Common myeloid progenitor, CD34-positive (primary cell): ENCODE data around the gene BCOR.

ENCODE experiments used
- CTCF ChIA-PET: fragments of 350-600 bp; sonication (Branson Sonifier 250); formaldehyde crosslinking; loops from one replicate; lab custom pipeline; 2021; ENCODE audit warnings: antibody characterized with exemption; lab: Charles Lee
- POLR2A ChIA-PET: fragments of 350-600 bp; sonication (Branson Sonifier 250); formaldehyde crosslinking; loops from one replicate; lab custom pipeline; 2021; ENCODE audit warnings: antibody characterized with exemption; lab: Charles Lee
- DNase-seq, 3 donors: peaks; one replicate each; pipeline versions ENCODE4 v3.0.0 to v3.0.0-alpha.2; 2013
- H3K27ac ChIP-seq, 2 experiments: 1 replicate in 1 of 2; 2 replicates in 1 of 2; pipeline ENCODE4 v1.7.0; 2013; ENCODE audit warnings: inconsistent platforms in 2 of 2, low read length in 2 of 2, mild to moderate bottlenecking in 2 of 2, low read depth in 1 of 2, moderate library complexity in 1 of 2; ENCODE audit not compliant: severe bottlenecking in 2 of 2, insufficient read depth in 1 of 2, poor library complexity in 1 of 2
- H3K27me3 ChIP-seq, 5 experiments: replicated peaks in 2 of 5; 1 replicate in 3 of 5; 2 replicates in 2 of 5; pipeline versions ENCODE4 v1.6.1 to v1.7.0; 2013; ENCODE audit warnings: low read length in 4 of 5, mild to moderate bottlenecking in 2 of 5, moderate library complexity in 2 of 5, inconsistent platforms in 1 of 5; ENCODE audit not compliant: insufficient read depth in 5 of 5, control insufficient read depth in 4 of 5
- H3K36me3 ChIP-seq, 4 experiments: 1 replicate in 2 of 4; 2 replicates in 2 of 4; pipeline versions ENCODE4 v1.6.1 to v1.7.0; 2013; ENCODE audit warnings: low read length in 3 of 4, control low read depth in 1 of 4, mild to moderate bottlenecking in 1 of 4; ENCODE audit not compliant: control insufficient read depth in 4 of 4, insufficient read depth in 4 of 4
- H3K4me1 ChIP-seq, 4 experiments: 1 replicate in 3 of 4; 2 replicates in 1 of 4; pipeline versions ENCODE4 v1.6.1 to v1.7.1; 2013; ENCODE audit warnings: low read length in 3 of 4, mild to moderate bottlenecking in 3 of 4, control low read depth in 1 of 4, inconsistent platforms in 1 of 4, moderate library complexity in 1 of 4; ENCODE audit not compliant: control insufficient read depth in 4 of 4, insufficient read depth in 4 of 4; ENCODE audit errors: control extremely low read depth in 1 of 4
- H3K4me3 ChIP-seq, 7 experiments: 1 replicate in 4 of 7; 2 replicates in 3 of 7; pipeline versions ENCODE4 v1.5.1 to v1.7.0; 2013; ENCODE audit warnings: mild to moderate bottlenecking in 7 of 7, low read length in 6 of 7, moderate library complexity in 6 of 7, inconsistent platforms in 2 of 7, low read depth in 2 of 7, control low read depth in 1 of 7; ENCODE audit not compliant: insufficient read depth in 4 of 7, control insufficient read depth in 1 of 7; ENCODE audit errors: extremely low read depth in 1 of 7
- H3K9me3 ChIP-seq, 5 experiments: 1 replicate in 4 of 5; 2 replicates in 1 of 5; pipeline versions ENCODE4 v1.6.1 to v1.7.1; 2013; ENCODE audit warnings: low read length in 4 of 5, mild to moderate bottlenecking in 2 of 5, inconsistent platforms in 1 of 5, low read depth in 1 of 5, moderate library complexity in 1 of 5; ENCODE audit not compliant: control insufficient read depth in 4 of 5, insufficient read depth in 2 of 5; ENCODE audit errors: control extremely low read depth in 1 of 5
- WGBS: methylation state at CpG from one replicate; pipeline ENCODE4 v1.1.5; 2013; ENCODE audit not compliant: insufficient coverage; 5-methylcytosine and 5-hydroxymethylcytosine counted together

BCOR gene

DNA sequence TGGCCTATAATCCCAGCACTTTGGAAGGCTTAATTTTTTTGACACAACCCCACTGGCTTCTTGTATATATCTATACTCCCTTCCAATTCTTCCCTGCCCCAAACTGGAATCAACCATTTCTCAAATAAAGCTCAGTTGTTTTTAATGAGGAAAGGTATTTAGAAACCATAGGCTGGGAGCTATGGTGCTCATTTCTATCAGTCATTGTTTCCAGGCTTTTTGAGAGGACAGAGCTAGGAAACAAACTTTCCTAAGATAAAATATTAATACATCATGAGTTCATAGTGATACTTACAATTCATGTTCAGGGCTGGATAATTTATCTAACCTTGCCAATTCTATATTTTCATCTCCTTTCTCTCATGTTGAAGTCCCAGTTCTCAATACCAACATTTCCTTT lies 50.3 kb downstream of the BCOR start:
- DNase-seq: peak in 2 of 3 donors; percentile 31 to 34
- Histone ChIP-seq H3K4me3 (no peak overlapping the region), H3K27me3 (no peaks in the 10 kb centered on the region), H3K4me1 (no peaks in the 10 kb centered on the region), H3K27ac (no peak overlapping the region), H3K36me3 (peaks cover 18 to 44% (median 28%) of the 10 kb centered on the region in 4 experiments), H3K9me3 (peaks cover 3 to 43% (median 28%) of the 10 kb centered on the region in 5 experiments)
- POLR2A ChIA-PET: no interaction called here
- CTCF ChIA-PET: no interaction called here

DNA sequence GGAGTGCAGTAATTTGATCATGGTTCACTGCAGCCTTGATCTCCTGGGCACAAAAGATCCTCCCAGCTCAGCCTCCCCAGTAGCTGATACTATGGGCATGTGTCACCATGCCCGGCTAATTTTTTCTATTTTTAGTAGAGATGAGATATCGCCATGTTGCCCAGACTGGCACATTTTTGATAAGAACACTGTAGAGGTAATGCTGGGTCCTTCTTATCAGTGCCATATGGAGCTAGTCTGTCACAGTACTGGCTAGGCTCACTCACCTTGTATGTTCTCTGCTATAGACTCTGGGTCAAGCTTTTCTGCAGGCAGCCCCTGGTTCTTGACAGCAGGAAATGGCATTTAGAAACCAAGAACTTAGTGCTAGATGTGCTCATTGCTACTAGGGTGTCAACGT lies 53.9 kb downstream of the BCOR start:
- ChIA-PET CTCF (no interaction called here), POLR2A (no interaction called here)
- Histone ChIP-seq H3K27ac (no peak overlapping the region), H3K4me3 (no peak overlapping the region), H3K9me3 (peaks cover 0 to 11% (median 6%) of the 10 kb centered on the region in 5 experiments), H3K27me3 (no peaks in the 10 kb centered on the region), H3K36me3 (peaks cover 4 to 10% (median 4%) of the 10 kb centered on the region in 4 experiments), H3K4me1 (peaks cover 0 to 18% (median 10%) of the 10 kb centered on the region in 4 experiments)
- peak in 2 of 3 donors; percentile 22 to 45 for DNase-seq
- 80% methylated on average over 2 of the region's 3 CpGs for WGBS

DNA sequence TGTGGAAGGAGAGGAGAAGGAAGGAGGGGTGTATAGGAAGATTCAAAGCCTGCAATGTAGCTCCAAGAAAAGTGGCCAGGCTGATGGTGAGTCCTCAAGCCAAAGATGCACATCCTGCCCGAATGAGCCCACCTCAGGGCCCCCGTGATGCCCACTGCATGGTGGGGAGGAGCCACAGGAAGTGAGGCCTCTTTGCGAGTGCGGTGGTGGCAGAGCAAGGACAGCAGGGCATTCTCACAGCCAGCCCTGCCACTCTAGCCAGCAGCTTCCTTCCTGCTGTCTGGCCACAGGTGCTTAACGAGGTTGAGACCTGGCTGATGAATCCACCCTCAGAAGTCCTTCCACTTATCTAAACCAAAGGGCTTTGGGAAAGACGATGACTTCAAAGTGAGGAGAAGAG lies 55.8 kb downstream of the BCOR start:
- ChIA-PET POLR2A (no interaction called here), CTCF (no interaction called here)
- no peak for DNase-seq
- Histone ChIP-seq H3K4me3 (no peak overlapping the region), H3K36me3 (no peaks in the 10 kb centered on the region), H3K4me1 (peaks cover 0 to 18% (median 10%) of the 10 kb centered on the region in 4 experiments), H3K27me3 (no peaks in the 10 kb centered on the region), H3K27ac (no peak overlapping the region), H3K9me3 (peaks cover 0 to 9% (median 4%) of the 10 kb centered on the region in 5 experiments)
- 36% methylated on average over 4 of the region's 6 CpGs for WGBS

DNA sequence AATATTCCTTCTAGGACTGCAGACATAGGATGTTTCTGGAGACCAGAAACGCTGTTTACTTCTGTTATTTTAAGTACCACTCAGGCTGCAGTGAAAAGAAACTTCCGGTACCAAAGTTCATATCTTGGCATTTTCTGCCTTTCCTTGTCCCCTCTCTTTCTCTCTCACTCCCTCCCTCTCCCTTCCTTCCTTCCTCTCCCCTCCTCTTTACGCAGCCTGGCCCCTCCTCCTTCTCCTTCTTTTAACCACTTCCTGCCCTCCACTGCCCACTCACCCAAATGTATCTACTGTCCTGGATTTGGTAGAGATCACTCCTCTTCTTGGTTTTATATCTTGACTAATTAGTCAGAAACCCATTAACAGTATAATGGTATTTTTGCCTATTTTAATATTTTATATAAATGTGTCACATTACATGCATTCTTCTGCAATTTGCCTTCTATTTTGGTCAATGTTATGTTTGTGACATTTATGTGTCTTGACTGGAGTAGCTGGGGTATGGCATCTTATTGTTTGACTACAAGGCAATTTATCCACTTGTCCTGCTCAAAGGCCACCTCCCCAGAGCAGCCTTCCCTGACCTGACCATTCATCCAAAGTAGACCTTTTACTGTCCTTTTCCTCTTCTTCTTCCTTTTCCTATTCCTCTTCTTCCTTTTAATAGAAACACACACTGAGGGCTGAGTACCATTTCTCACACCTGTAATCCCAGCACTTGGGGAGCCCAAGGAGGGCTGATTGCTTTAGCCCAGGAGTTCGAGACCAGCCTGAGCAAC lies 56.9 kb downstream of the BCOR start:
- Histone ChIP-seq H3K27ac (no peak overlapping the region), H3K9me3 (peaks cover 0 to 9% (median 4%) of the 10 kb centered on the region in 5 experiments), H3K36me3 (no peaks in the 10 kb centered on the region), H3K4me3 (no peak overlapping the region), H3K4me1 (peaks cover 0 to 18% (median 10%) of the 10 kb centered on the region in 4 experiments), H3K27me3 (no peaks in the 10 kb centered on the region)
- POLR2A ChIA-PET: no interaction called here
- peak in 1 of 3 donors; percentile 26 for DNase-seq
- CTCF ChIA-PET: no interaction called here
- WGBS: 46% methylated on average over 4 of the region's 4 CpGs

DNA sequence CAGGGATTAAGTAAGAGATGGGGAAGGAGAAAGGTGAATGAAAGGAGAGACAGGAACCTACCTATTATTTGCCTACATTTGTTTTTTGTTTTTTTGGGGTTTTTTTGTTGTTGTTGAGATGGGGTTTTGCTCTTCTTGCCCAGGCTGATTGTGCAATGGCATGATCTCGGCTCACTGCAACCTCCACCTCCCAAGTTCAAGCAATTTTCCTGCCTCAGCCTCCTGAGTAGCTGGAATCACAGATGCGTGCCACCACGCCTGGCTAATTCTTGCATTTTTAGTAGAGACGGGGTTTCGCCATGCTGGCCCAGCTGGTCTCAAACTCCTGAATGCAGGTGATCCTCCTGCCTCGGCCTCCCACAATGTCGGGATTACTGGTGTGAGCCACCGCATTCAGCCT lies 57.9 kb downstream of the BCOR start:
- no peaks in the 10 kb centered on the region for H3K36me3 ChIP-seq
- ChIA-PET POLR2A (no interaction called here), CTCF (no interaction called here)
- H3K9me3 ChIP-seq: peaks cover 0 to 9% (median 4%) of the 10 kb centered on the region in 5 experiments
- H3K4me3 ChIP-seq: no peak overlapping the region
- no peak for DNase-seq
- 94% methylated on average over 7 of the region's 8 CpGs for whole genome bisulfite sequencing
- H3K4me1 ChIP-seq: peaks cover 0 to 18% (median 10%) of the 10 kb centered on the region in 4 experiments
- H3K27ac ChIP-seq: no peak overlapping the region
- H3K27me3 ChIP-seq: no peaks in the 10 kb centered on the region

DNA sequence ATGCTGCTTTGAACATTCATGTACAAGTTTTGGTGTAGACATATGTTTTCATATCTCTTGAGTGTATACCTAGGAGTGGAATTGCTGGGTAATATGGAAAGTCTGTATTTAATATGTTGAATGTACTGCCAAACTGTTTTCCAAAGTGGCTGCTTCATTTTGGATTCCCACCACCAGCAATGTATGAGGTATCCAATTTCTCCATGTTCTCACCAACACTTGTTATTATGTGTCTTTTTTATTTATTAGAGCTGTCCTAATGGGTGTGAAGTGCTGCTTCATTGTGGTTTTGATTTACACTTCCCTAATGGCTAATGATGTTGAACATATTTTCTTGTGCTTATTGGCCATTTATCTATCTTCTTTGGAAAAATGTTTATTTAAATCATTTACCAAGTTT lies 60.4 kb downstream of the BCOR start:
- ChIA-PET POLR2A (no interaction called here), CTCF (no interaction called here)
- H3K36me3 ChIP-seq: no peaks in the 10 kb centered on the region

DNA sequence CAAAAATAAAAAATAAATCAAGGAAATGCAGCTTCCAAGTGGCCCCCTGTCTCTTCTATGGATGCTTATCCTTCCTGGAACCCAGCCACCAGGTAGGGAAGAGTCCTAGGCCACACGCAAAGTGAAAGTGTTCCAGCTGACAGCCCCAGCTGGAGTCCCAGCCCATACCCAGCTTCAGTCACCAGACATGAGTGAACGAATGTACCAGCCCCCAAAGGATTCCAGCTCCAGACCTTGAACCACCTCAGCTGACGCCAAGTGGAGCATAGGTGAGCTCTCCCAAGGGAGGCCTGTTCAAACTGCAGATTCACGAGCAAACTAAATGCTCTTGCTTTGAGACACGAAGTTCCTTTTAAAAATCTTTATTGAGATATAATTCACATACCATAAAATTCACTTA lies 62.0 kb downstream of the BCOR start:
- Histone ChIP-seq H3K4me1 (peaks cover 0 to 8% (median 5%) of the 10 kb centered on the region in 4 experiments), H3K27me3 (no peaks in the 10 kb centered on the region), H3K9me3 (peaks cover 0 to 4% (median 2%) of the 10 kb centered on the region in 5 experiments), H3K36me3 (no peaks in the 10 kb centered on the region), H3K27ac (no peak overlapping the region), H3K4me3 (no peak overlapping the region)
- no peak for DNase-seq
- CTCF ChIA-PET: interaction anchor here (1.4 kb wide), 1 partner anchor 22 kb away, joined by 5 read pairs; no protein-coding TSS in a partner anchor
- WGBS: 91% methylated on average over 2 of the region's 5 CpGs
- POLR2A ChIA-PET: no interaction called here

More for the DNA sequence above, 60.4 kb downstream of the BCOR start:
- peaks cover 0 to 18% (median 10%) of the 10 kb centered on the region in 4 experiments for H3K4me1 ChIP-seq
- H3K27me3 ChIP-seq: no peaks in the 10 kb centered on the region
- H3K4me3 ChIP-seq: no peak overlapping the region
- H3K27ac ChIP-seq: no peak overlapping the region
- peaks cover 0 to 4% (median 2%) of the 10 kb centered on the region in 5 experiments for H3K9me3 ChIP-seq
- DNase-seq: no peak
